Choroid plexus epithelial cell (primary cell): ENCODE data around the gene MOCS1.

Experiments used
- DNase-seq: peaks from one replicate; pipeline ENCODE4 v3.0.0-alpha.2; 2010; ENCODE audit warnings: low read depth
- H3K4me3 ChIP-seq: 2 replicates; pipeline ENCODE4 v1.5.1; 2011; ENCODE audit warnings: low read depth, mild to moderate bottlenecking, control low read depth, low read length, moderate library complexity
- CTCF ChIP-seq: conservative IDR thresholded peaks from 2 replicates; pipeline ENCODE4 v1.5.1; 2011; ENCODE audit warnings: low read depth, mild to moderate bottlenecking, control low read depth, inconsistent platforms, low read length, moderate library complexity

Gene MOCS1

DNA sequence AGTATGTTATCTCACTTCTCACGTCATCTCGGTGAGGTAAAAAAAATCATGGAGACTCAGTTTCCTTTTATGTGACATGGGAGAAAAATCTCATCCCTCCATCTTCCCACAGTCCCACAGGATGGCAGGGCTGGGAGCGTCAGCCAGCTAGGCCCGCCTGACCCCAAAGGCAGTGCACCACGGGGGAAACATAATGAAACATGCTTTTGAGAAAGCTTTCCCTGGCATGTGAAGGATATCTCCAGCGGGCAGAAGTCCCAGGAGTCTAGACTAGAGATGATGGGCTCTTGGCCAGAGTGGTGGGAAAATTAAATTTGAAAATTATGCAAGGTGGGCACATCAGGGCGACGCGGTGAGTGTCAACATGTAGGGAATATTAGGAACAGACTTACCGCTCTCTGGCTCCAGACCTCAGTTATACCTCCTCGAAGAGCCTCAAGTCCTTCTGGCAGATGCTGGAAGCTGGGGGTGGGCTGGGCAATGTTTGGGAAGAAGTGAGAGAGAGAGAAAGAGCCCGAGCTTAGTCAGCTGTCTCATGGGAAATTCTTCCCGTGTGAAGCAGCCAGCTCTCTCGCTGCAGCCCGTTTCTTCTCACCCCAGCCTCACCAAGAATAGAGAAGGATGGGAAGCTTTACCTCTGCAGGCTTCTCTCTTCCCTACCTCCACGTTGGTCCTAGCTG lies 52.3 kb downstream of the MOCS1 start:
- peak overlapping the region; percentile 11 for H3K4me3 ChIP-seq
- TF ChIP-seq CTCF: no peak
- DNase-seq: peak; percentile 80

GRCh38 chr6:39880594-39880993 lies 53.7 kb downstream of the MOCS1 start:
- TF ChIP-seq CTCF: no peak
- no peak for DNase-seq
- no peak overlapping the region for H3K4me3 ChIP-seq

GRCh38 chr6:39879535-39879934 lies 54.7 kb downstream of the MOCS1 start:
- no peak overlapping the region for H3K4me3 ChIP-seq
- no peak for DNase-seq
- no peak for TF ChIP-seq CTCF

GRCh38 chr6:39876826-39877225 lies 57.4 kb downstream of the MOCS1 start:
- TF ChIP-seq CTCF: no peak
- no peak for DNase-seq
- H3K4me3 ChIP-seq: no peak overlapping the region

DNA sequence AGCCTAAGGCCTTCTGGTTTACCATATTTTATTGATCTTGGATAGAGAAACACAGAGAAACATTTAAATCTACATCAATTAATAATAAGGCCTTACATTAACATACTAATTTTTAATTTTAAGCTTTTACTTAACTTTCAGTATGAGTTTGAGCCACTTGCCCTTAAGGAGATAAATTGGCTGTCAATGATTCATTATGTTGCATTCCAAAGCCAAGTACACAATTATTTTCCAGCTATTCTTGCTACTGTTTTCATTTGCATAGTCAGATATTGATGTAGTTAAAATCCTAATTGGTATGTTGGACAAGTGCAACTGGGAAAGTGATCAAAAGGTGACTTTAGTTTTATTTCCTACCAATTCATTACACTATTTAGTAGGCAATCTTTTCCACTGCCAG lies 58.2 kb downstream of the MOCS1 start:
- no peak for DNase-seq
- H3K4me3 ChIP-seq: no peak overlapping the region
- no peak for TF ChIP-seq CTCF

DNA sequence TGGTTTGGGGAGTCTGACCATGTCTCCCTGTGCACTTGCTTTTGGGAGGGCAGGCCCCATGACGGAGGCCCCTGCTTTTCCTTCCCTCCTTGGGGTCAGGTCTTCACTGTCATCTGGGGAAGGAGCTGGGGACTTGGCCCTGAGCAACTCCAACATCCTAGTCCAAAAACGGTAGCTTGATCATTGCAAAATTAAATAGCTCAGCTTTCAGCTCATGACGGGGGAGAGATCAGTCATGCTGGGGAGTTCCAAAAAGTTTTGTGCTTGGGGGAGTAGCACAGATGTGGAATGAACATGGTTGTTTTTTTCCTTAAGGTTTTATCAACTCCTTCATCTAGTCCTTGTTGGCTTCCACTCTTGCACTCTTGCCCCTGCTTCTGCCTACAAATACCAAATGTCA lies 60.8 kb downstream of the MOCS1 start:
- DNase-seq: no peak
- H3K4me3 ChIP-seq: no peak overlapping the region
- no peak for TF ChIP-seq CTCF

DNA sequence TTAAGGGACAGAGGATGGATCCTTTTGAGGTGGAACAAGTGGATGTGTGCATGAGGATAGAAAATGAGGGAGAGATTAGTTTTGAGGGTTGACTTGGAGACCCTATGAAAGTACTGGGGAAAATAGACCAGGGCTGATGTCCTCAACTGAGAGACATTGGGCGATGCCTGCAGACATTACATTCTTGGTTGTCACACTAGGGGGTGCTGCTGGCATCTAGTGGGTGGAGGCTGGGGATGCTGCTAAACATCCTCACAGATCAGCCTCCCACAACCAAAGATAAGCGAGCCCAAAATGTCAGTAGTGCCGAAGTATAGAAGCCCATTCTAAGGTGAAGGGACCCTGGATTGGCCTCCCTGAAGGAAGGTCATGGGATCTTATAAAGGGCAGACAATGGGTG lies 63.3 kb downstream of the MOCS1 start:
- DNase-seq: no peak
- TF ChIP-seq CTCF: peak; percentile 26
- no peak overlapping the region for H3K4me3 ChIP-seq
